ENCODE results near the gene SERPINA12. TPM values are rescaled to one million over a fixed set of nuclear protein-coding genes. Genes with fewer than 3 reads are reported as not detected.

The SERPINA12 gene
- total RNA-seq, 1 experiment from 2014 or later = not detected

GRCh38 chr14:94540031-94540794 lies 30.9 kb upstream of the SERPINA12 start (continued):
- no peak for TF ChIP-seq REST (IDR thresholded peaks at IDR 0.05; ENCODE audit: low read depth)
- no peak for TF ChIP-seq POLR2A (IDR thresholded peaks at IDR 0.05; ENCODE audit: borderline replicate concordance, extremely low read depth, insufficient read depth, insufficient read length)
- no peak for TF ChIP-seq ZBTB33 (IDR thresholded peaks at IDR 0.05; ENCODE audit: extremely low read depth, insufficient replicate concordance, low read length)
- no peak for TF ChIP-seq ATF3 (IDR thresholded peaks at IDR 0.05)
- TF ChIP-seq SP1 (IDR thresholded peaks at IDR 0.05; ENCODE audit: low read depth) = no peak
- TF ChIP-seq ELF1 (IDR thresholded peaks at IDR 0.05; ENCODE audit: borderline replicate concordance, low read depth) = no peak
- TF ChIP-seq POLR2AphosphoS5 (IDR thresholded peaks at IDR 0.05; ENCODE audit: low read depth, low read length) = no peak

Data from HCT116 (cell line).